Muscle layer of colon (tissue), 2 donors: ENCODE measurements around the gene CERT1.

Experiments
- H3K27ac ChIP-seq: one replicate; pipeline ENCODE4 v1.7.0; 2013; ENCODE audit warnings: low read depth, mild to moderate bottlenecking, low read length, moderate library complexity
- H3K27me3 ChIP-seq, 2 donors: one replicate each; pipeline ENCODE4 v1.7.0; 2013; ENCODE audit warnings: low read length in 2 of 2, mild to moderate bottlenecking in 2 of 2; ENCODE audit not compliant: insufficient read depth in 2 of 2, control insufficient read depth in 1 of 2
- H3K36me3 ChIP-seq: one replicate; pipeline ENCODE4 v1.7.0; 2013; ENCODE audit warnings: mild to moderate bottlenecking, low read length; ENCODE audit not compliant: insufficient read depth
- H3K4me1 ChIP-seq: one replicate; pipeline ENCODE4 v1.7.0; 2013; ENCODE audit warnings: mild to moderate bottlenecking, low read length; ENCODE audit not compliant: insufficient read depth
- H3K4me3 ChIP-seq, 2 donors: one replicate each; pipeline ENCODE4 v1.7.0; 2013; ENCODE audit warnings: low read length in 2 of 2, low read depth in 1 of 2, mild to moderate bottlenecking in 1 of 2, moderate library complexity in 1 of 2
- H3K9ac ChIP-seq: one replicate; pipeline ENCODE4 v1.7.0; 2013; ENCODE audit warnings: low read length
- H3K9me3 ChIP-seq: one replicate; pipeline ENCODE4 v1.7.0; 2013; ENCODE audit warnings: mild to moderate bottlenecking, low read length
- donor health status: abdominal sarcoma.
- donor health status: Adenocarcinoma of cecum.

The CERT1 gene

DNA sequence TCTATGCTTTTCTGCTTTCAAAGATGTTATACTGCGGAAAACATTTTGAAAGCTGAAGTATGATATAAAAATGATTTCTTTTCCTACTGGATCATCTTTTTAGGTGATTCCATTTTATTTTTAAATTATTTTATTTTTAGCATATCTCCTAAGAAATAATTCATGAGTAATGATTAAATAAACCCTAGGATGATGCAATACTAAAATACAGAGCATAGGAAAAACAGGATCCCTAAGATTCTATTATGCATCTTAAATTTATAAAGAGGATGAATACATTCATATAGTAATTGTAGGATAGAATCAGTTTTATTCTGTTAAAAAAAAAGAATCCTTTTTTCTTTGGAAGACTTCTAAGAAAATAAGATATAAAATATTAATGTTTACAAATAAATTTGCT is 11.1 kb upstream of the CERT1 start:
- no peaks in the 10 kb centered on the region for H3K36me3 ChIP-seq
- no peak overlapping the region for H3K27ac ChIP-seq

GRCh38 chr5:75522025-75522424 is 10.6 kb upstream of the CERT1 start:
- no peak overlapping the region for H3K9ac ChIP-seq
- H3K27me3 ChIP-seq: no peaks in the 10 kb centered on the region
- no peaks in the 10 kb centered on the region for H3K36me3 ChIP-seq
- peaks cover 8% of the 10 kb centered on the region for H3K4me1 ChIP-seq
- no peak overlapping the region for H3K27ac ChIP-seq
- H3K9me3 ChIP-seq: no peaks in the 10 kb centered on the region
- no peak overlapping the region for H3K4me3 ChIP-seq

More for the DNA sequence above, 11.1 kb upstream of the CERT1 start:
- no peak overlapping the region for H3K9ac ChIP-seq
- no peaks in the 10 kb centered on the region for H3K27me3 ChIP-seq
- H3K4me1 ChIP-seq: peaks cover 8% of the 10 kb centered on the region
- H3K4me3 ChIP-seq: no peak overlapping the region
- no peaks in the 10 kb centered on the region for H3K9me3 ChIP-seq

- Histone ChIP-seq H3K4me3 (no peak overlapping the region), H3K36me3 (no peaks in the 10 kb centered on the region), H3K9me3 (no peaks in the 10 kb centered on the region), H3K27me3 (no peaks in the 10 kb centered on the region), H3K27ac (no peak overlapping the region), H3K9ac (no peak overlapping the region), H3K4me1 (peaks cover 8% of the 10 kb centered on the region)
Observed at GRCh38 chr5:75521195-75521594, 9.8 kb upstream of the CERT1 start.

DNA sequence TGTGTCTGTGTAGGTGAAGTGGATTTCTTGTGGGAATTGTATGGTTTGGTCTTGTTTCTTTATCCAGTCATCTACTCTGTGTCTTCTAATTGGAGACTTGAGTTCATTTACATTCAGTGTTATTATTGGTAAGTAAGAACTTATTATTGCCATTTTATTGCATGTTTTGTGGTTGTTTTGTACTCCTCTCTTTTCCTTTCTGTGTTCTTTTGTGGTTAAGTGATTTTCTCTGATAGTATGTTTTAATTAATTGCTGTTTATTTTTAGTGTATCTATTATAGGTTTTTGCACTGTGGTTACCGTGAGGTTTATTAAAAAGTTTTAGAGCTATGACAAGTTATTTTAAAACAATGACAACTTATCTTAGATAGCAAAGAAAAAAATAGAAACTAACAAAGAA is 8.3 kb upstream of the CERT1 start:
- H3K27me3 ChIP-seq: no peaks in the 10 kb centered on the region
- H3K9me3 ChIP-seq: no peaks in the 10 kb centered on the region
- no peak overlapping the region for H3K4me3 ChIP-seq
- H3K27ac ChIP-seq: no peak overlapping the region
- H3K36me3 ChIP-seq: no peaks in the 10 kb centered on the region
- H3K9ac ChIP-seq: no peak overlapping the region
- peaks cover 7% of the 10 kb centered on the region for H3K4me1 ChIP-seq

DNA sequence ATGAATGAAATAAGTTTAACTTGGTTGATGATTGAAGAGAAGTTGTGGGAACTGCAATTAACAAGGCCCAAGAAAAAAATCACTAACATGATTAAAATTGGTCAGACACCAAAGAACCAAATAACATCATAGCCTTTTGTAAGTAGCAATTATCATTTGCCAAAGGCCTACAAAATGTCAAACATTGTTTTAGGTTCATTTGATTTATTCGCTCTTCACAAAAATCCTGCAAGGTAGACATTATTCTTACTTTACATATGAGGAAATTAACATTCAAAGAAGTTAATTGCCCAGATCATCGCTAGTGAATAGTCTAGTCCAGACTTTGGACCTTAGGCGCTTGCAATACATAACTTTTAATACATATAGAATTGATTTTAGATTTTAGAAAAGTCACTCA is 2.9 kb upstream of the CERT1 start:
- no peak overlapping the region for H3K4me3 ChIP-seq
- no peaks in the 10 kb centered on the region for H3K36me3 ChIP-seq
- H3K27me3 ChIP-seq: no peaks in the 10 kb centered on the region

GRCh38 chr5:75513841-75514240 is 2.4 kb upstream of the CERT1 start:
- H3K9ac ChIP-seq: no peak overlapping the region
- no peak overlapping the region for H3K27ac ChIP-seq
- no peaks in the 10 kb centered on the region for H3K9me3 ChIP-seq
- H3K4me3 ChIP-seq: no peak overlapping the region
- no peaks in the 10 kb centered on the region for H3K27me3 ChIP-seq
- no peaks in the 10 kb centered on the region for H3K36me3 ChIP-seq
- H3K4me1 ChIP-seq: peaks cover 32% of the 10 kb centered on the region

More for the DNA sequence above, 2.9 kb upstream of the CERT1 start:
- no peak overlapping the region for H3K9ac ChIP-seq
- H3K27ac ChIP-seq: no peak overlapping the region
- H3K4me1 ChIP-seq: peaks cover 27% of the 10 kb centered on the region
- no peaks in the 10 kb centered on the region for H3K9me3 ChIP-seq

- no peaks in the 10 kb centered on the region for H3K27me3 ChIP-seq
- H3K27ac ChIP-seq: peak overlapping the region; percentile 74
- H3K9ac ChIP-seq: peak overlapping the region; percentile 72
- no peaks in the 10 kb centered on the region for H3K36me3 ChIP-seq
- H3K4me1 ChIP-seq: peaks cover 42% of the 10 kb centered on the region
- H3K4me3 ChIP-seq: peak overlapping the region; percentile 72 to 78
- no peaks in the 10 kb centered on the region for H3K9me3 ChIP-seq
Observed at GRCh38 chr5:75512383-75513074, 1.1 kb upstream of the CERT1 start.

- Histone ChIP-seq H3K9ac (peak overlapping the region; percentile 69), H3K27me3 (no peaks in the 10 kb centered on the region), H3K9me3 (no peaks in the 10 kb centered on the region), H3K27ac (peak overlapping the region; percentile 70), H3K4me1 (peaks cover 43% of the 10 kb centered on the region), H3K4me3 (peak overlapping the region; percentile 78 to 89), H3K36me3 (no peaks in the 10 kb centered on the region)
Observed at GRCh38 chr5:75510836-75511434, 494 bp downstream of the CERT1 start.

GRCh38 chr5:75510417-75510835 is 1.0 kb downstream of the CERT1 start:
- Histone ChIP-seq H3K4me1 (peaks cover 46% of the 10 kb centered on the region), H3K27ac (peak overlapping the region; percentile 70), H3K4me3 (peak overlapping the region; percentile 78 to 89), H3K9me3 (no peaks in the 10 kb centered on the region), H3K27me3 (no peaks in the 10 kb centered on the region), H3K9ac (peak overlapping the region; percentile 69), H3K36me3 (no peaks in the 10 kb centered on the region)

DNA sequence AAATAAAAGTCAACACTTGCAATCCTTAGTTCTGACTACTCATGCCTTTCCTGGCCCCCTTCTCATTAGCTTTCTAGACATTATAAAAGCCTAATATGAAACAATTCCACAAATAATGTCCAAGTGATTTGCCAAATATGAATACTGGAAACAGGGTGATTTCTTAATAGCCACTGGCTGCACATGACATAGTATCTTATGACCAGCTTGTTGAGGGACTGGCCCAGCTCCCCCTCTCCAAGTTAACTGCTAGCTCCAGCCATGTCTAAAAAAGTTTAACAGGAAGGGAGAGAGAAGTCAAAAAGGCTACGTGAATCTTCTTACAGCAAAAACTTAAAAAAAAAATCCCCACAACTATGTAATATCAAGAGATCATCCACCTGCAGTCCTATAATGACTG is 1.5 kb downstream of the CERT1 start:
- peaks cover 46% of the 10 kb centered on the region for H3K4me1 ChIP-seq
- H3K27me3 ChIP-seq: no peaks in the 10 kb centered on the region
- peak overlapping the region; percentile 14 for H3K9ac ChIP-seq
- peaks cover under 1% of the 10 kb centered on the region for H3K36me3 ChIP-seq
- peak overlapping the region; percentile 12 for H3K27ac ChIP-seq
- H3K4me3 ChIP-seq: peak overlapping the region in 1 of 2 donors; percentile 78
- no peaks in the 10 kb centered on the region for H3K9me3 ChIP-seq

DNA sequence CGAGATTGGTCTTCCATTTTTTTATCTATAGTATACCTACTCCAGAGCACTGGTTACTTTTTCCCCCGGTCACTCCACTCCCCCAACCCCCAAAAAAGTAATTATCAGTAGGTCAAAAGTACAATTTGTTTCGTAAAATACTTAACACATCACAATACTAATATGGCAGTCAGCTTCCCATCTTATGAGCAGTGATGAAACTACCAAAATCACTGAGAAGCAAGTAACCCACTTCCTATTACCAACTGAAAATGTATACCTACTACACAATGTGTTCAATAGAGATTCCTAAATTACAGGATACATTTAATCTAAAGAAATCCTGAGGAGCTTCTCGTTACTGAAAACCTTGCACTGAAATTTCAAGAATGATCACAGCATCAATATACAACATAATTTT is 1.9 kb downstream of the CERT1 start:
- H3K27me3 ChIP-seq: no peaks in the 10 kb centered on the region
- H3K4me3 ChIP-seq: peak overlapping the region in 1 of 2 donors; percentile 78
- peak overlapping the region; percentile 14 for H3K9ac ChIP-seq
- no peak overlapping the region for H3K27ac ChIP-seq
- H3K36me3 ChIP-seq: peaks cover 5% of the 10 kb centered on the region
- H3K4me1 ChIP-seq: peaks cover 43% of the 10 kb centered on the region
- H3K9me3 ChIP-seq: no peaks in the 10 kb centered on the region

DNA sequence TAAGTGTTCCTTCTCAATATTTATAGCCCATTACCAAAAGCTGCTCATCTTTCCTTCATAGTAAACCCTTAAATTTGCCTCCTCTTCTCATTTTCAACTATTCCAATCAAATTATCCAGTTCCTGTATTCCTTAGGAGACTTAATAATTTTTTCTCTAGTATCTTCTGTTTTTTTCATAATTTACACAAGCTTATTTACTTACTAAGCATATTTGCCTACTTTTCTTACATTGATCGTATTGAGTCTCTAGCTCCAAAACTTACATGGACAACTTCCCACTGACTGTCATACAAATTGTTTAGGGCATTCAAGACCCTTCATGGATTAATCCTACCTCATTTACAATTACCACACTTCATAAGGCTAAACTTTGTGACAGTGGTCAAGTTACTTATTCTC is 3.6 kb downstream of the CERT1 start:
- Histone ChIP-seq H3K4me3 (no peak overlapping the region), H3K36me3 (peaks cover 5% of the 10 kb centered on the region), H3K27ac (no peak overlapping the region), H3K9me3 (no peaks in the 10 kb centered on the region), H3K27me3 (no peaks in the 10 kb centered on the region), H3K9ac (no peak overlapping the region), H3K4me1 (peaks cover 33% of the 10 kb centered on the region)
